DMS114 treated with DMSO at 0.1 percent for 48 hours (cell line): Measurements from ENCODE around the gene PYGL.
A peak's percentile ranks its signal among the peaks of the same experiment; 100 is the strongest.

ENCODE experiments used
- DNase-seq: peaks from one replicate; lab custom pipeline; 2025; ENCODE audit not compliant: unreplicated experiment; lab: John Stamatoyannopoulos, UW

PYGL gene

GRCh38 chr14:50875359-50876070 lies 68.8 kb downstream of the PYGL start:
- no peak for DNase-seq

DNA sequence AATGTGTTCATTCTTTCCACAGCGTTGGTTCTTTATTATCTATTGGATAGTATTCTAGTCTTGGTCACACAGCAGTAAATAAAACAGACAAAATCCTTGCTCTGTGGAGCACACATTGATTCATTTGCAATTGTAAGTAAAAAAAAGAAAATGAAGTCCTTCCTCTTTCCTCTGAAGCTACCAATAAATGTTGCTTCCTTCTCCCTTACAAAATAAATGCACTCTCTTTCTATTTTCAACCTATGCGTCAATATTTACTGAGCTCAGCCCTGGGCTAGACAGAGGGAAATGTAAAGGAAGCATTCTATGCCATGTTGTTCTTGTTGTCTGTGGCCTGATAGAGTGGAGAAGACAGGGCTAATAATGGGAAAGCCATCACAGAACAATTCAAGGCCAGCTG lies 69.5 kb downstream of the PYGL start:
- no peak for DNase-seq

GRCh38 chr14:50871914-50872732 lies 72.2 kb downstream of the PYGL start, which contains the start of gene ABHD12B:
Gene ABHD12B, plus strand, starts transcription at chr14:50872053. Its CDS starts 122 bp downstream, at chr14:50872175.
- no peak for DNase-seq

DNA sequence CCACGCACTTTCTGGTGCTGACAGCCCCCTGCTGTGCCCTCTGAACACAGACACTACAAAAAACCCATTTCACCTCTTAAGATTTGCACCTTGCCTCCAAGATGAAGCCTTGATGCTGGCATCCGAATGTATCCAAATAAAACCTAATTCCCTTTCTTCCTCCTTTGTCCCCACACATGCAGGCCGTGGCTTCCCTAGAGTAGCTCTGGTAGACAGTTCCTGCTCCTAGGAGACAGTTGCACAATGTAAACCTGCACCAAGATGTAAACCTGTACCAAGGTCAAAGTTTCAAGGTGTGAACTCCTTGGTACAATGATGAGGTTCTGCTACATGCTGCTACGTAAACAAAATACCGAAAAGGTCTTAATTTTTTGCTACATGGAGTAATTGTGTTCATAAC lies 73.1 kb downstream of the PYGL start:
- DNase-seq: no peak

DNA sequence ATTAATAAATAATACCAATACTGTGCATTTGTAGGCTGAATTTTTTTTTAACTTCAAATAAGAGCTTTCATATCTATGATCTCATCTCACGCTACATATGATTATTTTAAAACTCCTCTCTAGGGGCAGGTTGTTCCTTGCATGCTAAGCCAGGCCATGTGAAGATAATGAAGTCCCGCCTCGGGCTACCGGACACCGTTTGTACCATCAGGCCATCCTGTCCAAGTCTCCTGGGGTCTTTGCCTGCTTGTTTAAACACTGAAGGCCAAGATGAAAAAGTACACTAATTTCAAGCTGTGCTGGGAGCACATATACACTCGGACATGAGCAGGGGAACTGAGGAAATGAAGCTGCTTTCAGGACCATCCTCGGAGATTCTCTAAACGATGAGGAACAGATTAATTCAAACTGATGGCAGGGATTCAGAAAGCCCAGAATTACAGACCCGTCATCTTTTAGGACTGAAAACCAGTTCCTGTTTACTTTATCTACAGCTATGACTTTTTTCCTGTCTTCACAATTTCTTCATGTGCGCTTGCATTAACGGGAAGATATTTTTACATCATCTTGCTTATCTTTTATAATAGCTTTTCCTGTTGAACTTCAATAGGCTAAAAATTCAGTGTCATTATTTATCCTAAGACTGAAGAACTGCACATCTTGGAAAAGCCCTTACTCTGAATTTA lies 78.7 kb downstream of the PYGL start:
- no peak for DNase-seq

- DNase-seq: no peak
Observed at GRCh38 chr14:50864946-50865345, 79.3 kb downstream of the PYGL start.

DNA sequence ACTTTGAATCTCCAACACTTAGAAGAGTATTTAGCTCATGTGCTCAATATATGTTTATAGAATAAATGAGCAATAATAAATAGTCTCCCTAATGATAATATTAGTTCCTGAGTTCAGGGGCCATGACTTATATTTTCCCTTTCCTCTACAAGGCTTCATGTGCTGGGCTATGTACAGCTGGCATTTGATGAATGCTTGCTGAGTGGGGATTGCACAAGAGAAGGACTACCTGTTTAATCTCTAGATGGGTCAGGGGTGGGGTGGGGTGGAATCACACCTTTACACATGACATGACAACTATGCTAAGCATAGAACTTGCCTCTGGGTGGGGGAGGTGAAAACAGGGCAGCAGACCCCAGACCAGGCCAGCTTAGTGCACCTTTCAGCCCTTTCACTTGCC lies 80.0 kb downstream of the PYGL start:
- no peak for DNase-seq

DNA sequence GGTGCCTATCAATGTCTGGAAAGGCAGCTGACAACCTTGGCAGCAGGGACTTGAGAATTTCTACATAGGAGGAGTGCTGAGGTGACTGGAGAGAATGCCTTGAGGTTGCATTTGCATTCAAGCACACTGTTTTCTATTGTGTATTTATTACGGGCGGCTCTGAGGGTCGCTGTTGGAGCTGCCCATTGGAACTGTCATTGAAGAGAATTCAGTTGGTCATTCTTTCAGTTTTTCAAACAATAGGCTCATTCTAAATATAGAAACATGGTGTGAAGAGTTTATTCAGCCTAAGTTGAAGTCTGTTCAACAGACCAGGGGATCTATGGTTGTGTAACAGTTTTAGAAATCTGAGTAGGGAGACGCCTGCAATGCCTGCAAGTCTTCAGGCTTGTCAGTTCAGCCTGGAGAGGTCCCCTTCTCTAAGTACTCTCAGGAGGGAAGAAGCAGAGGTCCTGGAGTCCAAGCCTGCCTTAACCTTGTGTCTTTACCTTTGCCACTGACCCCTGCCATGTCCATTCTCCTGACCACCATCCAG lies 82.2 kb downstream of the PYGL start:
- DNase-seq: no peak

- DNase-seq: peak; percentile 74
Observed at GRCh38 chr14:50860478-50861086, 83.7 kb downstream of the PYGL start.

DNA sequence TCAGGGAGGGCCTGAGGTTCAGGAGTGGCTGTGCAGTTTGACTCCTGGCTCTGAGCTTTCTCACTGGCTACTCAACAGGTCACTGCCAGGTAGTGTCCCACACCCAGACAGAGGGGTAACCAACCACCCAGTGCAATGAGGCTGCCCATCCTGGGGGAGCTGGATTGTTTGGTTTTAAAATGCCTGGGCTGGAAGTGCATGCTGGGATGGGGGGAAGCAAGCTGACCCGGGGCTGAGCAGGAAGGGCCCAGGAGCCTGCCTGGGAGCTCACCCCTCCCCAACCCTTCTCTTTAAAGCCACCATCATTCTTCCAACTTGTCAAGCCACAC lies 85.0 kb downstream of the PYGL start:
- no peak for DNase-seq

DNA sequence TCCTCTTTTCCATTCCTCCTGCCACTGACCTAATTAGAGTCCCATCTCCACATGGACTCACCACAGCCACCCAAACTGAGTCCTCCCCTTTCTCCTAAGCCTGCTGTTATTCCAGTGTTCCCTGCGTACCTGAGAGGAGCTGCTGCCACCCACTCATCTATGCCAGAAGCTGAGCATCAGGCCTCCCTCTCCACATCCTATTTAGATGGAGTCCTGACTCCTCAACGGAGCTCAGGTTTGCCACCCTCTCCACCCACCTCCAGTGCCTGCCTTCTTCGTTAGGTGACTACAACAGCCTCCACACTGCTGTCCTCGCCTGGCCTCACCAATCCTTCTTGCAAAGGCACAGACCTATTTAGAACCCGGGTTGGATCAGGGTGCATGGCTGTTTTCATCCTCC lies 87.6 kb downstream of the PYGL start:
- DNase-seq: no peak

DNA sequence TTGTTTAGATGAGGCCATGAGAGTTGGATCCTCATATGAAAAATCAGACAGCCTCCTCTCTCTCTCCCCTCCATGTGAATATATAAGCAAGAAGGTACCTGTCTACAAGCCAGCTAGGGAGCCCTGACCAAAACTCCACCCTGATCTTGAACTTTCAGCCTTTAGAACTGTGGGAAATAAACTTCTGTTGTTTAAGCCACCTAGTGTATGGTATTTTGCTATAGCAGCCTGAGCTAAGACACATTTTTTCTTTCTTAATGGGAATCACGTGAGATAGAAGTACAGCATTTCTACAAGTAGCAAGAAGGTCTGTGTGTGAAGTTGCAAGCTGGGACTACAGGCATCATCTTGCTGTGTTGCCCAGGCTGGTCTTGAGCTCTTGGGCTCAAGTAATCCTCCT lies 88.7 kb downstream of the PYGL start:
- no peak for DNase-seq
